Measurements from ENCODE around the gene TMPRSS3.
A peak's percentile ranks its signal among the peaks of the same experiment; 100 is the strongest.

TMPRSS3 gene

DNA sequence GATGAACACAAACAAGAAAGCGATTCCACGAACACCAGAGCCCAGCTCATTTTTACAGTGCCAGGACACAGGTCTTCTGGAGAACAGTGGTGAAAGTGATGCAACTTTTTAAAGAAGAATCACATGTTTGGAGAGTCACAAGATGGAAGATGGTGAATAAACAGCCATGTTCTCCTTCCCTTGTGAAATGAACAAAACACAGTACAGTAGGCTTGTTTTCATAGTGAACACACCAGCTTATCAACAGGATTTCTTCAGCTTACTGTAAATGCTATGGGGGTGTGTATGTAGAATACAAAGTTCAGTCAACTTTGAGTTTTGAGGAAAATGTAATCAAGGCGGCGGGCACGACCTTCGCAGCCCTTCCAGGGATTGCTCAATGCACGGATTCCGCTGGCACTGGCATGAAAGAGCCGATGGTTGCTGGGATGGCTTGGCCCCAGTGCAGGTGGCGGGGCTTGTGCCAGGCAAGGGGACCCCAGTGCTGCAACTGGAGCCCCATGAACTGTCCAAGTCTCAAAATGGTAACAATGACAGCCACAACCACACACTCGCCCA is 9.7 kb downstream of the TMPRSS3 start:
- DNase-seq: no peak

DNA sequence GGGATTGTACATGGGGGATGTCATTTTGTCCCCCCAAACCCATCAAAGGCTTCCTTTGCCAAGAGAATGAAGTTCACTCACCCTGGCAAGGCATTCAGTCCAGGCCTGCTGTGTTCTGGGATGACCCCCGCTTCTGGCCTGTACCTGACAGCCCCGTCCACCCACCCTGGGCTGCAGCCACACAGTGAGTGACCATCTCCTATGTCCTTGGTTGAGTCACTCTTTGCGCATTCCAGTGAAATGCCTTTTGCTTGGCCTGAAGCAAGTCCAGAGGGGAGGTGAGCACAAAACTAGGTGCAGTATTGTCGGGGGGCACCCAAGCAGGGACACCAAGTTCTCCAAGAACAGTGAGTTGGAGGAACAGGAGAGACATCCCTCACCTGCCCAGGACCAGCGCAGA is 10.2 kb downstream of the TMPRSS3 start:
- DNase-seq: no peak

DNA sequence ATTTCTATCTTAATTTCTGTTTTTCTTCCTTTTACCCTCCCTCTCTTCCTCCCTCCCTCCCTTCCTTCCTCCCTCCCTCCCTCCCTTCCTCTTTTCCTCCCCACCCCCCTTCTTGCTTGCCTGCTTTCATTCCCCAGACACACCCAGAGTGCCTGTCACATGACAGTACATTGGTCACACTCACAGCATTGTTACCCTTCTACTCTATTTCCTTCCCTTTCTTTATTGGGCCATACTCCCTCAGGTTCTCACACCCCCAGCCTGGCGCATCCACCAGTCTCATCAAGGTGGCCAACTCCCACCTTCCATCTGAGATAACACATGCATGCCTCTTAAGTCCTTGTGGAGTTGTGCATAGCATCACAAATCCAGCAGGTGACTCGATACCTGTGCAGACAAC is 10.9 kb downstream of the TMPRSS3 start:
- no peak for DNase-seq

DNA sequence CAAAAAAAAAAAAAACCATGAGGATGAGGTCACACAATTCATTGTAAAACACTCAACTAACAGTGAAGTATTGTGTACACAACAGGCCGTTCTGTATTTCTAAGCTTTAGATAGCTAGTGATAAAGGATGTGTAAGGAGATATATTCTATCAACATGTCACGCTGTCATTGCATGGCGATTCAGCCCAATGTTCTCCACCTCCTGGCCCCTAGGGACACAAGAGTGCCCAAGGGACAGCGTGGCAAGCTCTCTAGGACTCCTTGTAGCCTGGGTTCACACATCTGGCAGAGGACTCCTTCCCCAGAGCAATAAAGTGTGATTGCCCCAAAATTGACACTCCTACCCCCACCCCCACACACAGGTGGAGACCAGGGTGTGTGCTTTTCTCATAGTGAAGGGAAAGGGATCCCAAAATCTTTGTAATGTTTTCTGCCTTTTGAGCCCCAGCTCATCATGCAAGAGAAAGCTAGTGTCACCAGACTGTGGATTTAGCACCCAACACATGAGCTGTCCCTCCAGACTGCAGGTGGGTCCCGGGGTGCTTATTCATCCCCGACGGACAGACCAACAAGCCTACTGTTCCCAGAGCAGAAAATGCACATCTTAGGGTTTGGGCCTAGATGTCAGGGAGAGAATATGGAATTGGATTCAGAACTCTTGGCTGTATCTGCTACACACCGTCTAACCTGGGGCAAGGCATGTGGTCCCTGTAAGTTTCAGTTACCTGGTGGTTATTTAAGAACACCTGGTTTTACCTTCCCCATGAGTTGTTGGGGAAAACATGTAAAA is 11.5 kb downstream of the TMPRSS3 start:
- no peak for DNase-seq

DNA sequence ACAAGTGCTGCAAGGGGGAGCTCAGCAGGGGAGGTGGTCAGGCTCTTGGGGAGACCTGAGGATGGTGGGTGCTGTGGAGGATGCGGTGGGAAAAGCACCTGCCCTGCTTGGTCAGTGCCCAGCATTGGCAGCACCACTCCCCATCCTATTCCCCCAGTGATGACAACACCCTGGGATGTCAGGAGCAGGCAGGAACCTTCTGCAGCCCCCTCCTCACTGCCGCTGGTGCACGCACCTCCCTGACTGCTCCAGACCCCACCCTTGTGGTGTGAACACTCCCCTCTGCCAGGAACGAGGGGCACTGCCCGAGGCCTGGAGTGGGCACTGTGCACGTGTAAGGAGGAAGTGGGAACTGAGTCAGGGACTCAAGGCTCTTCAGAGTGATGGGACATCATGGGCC is 12.5 kb downstream of the TMPRSS3 start:
- DNase-seq: no peak

DNA sequence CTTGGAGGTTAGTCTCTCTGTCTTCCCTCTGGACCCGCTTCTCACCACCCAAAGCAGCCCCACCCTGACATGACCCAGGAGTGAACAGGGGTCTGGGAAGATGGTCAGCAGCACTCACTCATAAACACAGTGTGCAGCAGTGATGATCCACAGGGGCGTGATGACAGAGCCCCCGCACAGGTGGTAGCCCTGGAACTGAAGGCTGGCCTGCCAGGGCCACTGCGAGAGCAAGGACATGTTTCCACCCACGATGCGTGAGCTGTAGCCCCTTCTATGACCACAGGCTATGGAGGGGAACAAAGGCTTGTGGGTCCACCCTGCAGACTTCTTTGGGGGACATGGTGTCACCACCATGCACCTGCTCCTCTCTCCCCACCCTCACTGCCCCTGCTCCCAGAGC is 12.9 kb downstream of the TMPRSS3 start:
- DNase-seq: no peak

DNA sequence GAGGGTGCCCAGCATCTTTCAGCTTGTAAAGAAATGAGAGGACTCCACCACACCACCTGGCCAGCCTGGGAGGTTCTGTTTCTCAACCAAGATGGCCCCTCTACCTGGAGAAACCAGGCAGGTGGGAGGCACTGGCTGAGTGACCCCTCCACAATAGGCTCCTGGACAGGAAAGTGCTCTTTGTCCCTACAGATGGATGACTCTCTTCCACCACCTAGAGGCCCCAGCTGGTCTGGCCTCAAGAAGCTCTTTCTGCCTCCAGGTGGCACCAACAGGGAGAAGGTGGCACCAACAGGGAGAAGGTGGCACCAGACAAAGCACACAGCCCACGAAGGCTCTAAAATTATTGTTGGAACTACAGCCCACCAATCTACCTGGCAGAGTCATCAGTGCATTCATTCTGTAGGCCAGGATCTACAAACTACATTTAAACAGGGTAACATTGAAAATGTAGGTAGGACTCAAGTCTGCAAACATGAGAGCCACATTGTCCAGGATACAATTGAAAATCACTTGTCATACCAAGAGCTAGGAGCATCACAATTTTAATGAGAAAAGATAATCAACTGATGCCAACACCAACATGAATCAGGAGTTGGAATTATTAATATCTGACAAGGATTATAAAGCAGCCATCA is 14.4 kb downstream of the TMPRSS3 start:
- DNase-seq: no peak

DNA sequence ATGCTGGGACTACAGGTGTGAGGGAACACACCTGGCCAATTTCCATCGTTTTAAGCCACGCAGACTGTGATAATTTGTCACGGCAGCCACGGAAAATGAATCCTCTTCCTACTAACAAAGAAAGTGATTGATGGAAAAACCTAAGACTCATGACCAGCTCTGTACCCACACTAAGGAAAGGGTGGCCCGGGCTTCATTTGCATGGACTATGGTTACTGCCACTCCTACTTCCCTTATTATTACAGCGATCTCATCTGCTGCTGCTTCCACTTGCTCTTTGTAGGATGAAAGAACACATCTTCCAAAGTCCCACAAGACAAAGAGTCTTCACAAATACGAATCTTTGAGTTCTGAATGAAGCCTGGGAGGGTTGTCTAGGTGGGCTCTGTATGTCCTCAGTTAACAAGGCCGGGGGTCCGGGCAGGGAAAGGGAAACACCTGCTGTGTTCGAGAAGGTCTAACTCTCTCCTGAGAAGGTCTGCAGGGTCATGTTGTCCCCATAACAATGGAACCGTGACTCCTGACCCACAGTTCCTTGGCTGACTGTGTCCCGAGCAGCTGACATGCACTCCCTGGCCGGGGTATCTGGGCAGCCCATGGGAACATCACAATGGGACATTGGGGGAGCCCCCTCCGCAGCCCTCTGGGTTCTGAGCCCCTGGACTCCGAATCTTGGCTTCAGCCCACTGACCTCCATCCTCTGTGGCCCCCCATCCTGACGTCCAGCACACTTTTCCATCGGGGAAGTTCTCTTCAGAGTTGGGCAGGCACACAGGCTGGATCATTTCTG is 16.2 kb downstream of the TMPRSS3 start:
- DNase-seq: no peak

DNA sequence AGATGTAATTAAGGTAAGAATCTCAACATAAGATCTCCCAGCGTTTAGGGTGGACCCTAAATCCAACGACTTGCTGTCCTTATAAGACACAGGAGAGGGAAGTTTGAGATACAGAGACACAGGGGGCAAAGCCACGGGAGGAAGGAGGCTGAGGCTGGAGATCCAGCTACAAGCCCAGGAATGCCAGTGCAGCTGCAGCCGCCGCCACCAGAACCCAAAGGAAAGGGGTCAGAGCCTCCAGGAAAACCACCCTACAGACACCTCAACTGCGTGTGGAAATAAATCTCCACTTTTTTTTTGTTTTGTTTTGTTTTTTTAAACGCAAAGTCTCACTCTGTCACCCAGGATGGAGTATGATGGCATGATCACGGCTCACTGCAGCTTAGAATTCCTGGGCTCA is 17.4 kb downstream of the TMPRSS3 start:
- no peak for DNase-seq

DNA sequence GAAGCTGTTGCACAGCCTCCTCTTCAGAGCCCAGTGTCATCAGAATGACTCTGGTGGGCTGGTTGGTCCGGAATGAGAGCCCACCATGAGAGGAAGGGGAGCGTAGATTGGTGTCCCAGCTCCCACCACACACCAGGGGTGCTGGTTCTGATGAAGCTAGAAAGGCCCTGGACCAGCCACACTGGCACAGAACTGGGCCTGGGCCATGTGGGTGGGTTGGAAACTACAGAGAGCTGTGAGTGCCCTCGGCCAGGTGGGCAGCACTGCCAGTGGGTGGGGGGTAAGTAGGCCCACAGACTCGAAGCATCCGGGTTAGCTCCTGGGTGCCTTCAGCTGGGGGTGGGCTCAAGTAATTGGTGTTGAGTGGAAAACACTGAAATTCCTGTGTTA is 17.9 kb downstream of the TMPRSS3 start:
- DNase-seq: no peak

DNA sequence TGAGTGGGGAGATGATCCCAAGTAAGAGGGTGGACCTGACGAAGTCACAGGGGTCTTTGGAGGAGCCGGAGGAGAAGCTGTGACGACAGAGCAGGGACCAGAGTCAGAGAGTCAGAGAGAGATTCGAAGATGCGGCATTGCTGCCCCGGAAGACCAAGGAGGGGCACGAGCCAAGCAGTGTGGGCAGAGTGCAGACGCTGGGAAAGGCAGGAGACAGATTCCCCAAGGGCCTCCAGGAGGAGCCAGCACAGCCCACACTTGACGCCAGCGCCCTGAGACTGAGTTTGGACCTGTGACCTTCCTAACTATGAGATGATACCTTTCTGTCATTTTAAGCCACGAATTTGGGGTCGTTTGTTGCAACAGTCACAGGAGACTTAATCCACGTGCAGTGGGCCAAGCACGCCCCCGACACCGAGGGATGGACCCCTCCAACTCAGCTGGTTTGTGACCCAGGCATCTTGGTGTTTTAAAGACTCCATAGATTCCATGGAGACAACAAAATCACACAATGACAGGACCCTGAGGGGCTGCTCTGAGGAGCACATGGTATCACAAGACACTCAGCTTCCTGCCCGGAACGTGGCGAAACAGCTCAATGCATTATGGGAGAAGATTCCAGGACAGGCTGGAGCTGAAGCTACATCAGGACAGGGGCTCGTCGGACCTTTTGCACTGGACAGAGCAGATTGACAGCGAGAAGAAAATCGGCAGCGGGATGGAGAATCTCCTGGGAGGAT is 18.5 kb downstream of the TMPRSS3 start:
- DNase-seq: no peak

DNA sequence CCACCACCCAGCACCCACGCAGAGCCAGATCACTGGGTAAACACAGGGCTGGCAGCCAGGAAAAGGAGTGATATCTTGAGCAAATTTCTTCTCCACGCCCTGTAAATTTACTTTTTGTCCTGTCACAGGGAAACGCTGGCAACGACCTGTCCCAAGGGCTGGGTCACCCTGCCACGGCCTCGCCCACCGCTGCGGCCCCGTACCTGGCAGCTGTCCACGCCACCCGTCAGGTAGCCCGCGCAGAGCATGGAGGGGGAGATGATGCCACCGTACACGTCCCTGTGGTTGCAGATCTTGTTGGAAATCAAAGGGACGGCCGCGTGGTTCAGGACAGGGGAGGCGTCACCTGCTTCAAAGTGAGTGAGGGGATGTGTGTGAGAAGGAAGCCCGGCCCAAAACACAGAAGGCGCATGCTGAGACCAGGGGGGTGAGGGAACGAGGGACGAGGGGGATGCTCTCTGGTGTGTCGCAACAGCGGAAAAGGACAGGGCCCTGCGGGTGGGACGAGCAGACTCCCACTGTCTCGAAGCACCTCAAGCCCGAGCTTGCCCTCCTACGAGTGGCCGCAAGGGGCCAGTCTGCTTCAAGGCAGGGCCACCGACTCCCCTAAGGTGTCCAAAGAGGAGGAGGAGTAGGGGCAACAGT is 19.4 kb downstream of the TMPRSS3 start:
- no peak for DNase-seq

DNA sequence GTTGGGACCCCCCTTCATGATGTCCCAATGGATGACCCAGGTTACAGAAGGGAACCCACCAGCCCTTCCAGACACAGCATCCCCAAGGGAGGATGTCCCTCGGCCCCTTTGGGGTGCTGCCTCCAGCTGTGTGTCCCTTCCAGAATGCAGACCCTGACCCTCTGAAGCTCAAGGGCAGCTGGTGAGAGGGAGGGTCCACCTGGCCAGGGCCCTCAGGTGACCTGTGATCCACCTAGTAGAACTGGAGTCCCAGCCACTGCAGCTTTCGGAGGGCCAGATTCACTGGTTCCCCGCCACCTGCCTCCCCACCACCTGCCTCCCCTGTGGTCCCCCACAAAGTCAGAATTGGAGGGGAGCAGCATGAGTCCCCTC is 19.9 kb downstream of the TMPRSS3 start:
- no peak for DNase-seq

DNA sequence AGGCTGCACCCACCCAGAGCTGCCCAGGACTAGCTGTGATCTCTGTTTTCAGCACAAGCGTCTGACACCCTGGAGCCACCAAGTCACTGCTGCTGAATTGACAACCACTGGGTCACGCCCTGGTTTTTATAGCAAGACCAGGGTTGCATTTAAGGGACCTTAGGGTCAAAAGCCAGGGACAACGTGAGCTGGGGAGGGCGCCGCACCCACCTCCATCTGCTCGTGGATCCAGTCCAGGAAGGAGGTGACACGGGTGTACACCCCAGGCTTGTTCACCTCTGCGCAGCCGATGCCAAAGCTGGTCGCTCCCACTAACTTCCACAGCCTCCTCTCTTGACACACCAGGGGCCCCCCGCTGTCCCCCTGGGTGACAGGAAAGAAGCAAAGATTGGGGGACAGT is 20.3 kb downstream of the TMPRSS3 start:
- DNase-seq: no peak

DNA sequence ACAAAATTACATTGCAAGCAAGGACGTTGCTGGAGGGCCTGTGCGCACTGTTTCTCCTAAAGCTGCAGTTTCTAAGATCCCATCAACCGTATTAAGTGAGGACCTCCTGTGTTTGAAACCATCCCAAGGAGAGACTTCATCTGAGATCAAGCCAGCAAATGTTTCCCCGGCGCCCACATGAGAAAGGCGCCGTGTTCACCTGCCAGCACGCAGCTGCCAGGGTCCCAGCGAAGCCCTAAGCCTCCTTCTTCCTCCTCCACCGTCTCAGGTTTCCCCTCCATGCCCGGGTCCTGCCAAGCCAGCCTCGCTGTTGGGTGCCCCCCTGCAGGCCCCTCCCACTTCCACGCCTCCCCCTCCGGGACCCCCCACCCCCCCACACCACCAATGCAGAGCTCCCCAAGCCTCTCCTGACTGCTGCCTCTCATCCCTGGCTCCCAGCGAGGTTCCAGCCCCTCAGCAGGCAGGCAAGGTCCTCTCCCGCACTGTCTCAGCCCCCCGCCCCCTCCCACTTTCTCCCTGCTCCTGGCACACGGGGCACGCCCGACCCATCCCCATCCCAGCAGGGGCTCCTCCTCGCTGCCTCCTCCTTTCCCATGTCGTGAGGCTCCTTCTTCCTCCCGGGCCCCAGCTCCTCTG is 20.9 kb downstream of the TMPRSS3 start:
- peak; percentile 44 for DNase-seq

DNA sequence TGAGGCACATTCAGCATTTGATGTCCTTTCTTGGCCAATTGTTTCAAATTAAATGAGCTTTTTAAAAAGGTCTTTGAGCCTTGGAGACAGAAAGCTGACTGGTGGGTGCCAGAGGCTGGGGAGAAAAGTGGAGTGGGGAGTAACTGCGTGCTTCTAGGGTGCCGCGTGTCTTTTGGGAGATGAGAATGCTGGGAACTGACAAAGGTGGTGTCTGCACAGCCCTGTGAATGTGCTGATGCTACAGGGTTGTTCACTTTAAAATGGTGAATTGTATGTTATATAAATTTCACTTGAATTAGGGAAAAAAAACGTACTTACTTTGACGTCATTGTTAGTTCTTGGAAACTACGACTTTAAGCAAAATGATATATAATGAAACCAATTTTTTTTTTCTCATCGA is 21.4 kb downstream of the TMPRSS3 start:
- no peak for DNase-seq

DNA sequence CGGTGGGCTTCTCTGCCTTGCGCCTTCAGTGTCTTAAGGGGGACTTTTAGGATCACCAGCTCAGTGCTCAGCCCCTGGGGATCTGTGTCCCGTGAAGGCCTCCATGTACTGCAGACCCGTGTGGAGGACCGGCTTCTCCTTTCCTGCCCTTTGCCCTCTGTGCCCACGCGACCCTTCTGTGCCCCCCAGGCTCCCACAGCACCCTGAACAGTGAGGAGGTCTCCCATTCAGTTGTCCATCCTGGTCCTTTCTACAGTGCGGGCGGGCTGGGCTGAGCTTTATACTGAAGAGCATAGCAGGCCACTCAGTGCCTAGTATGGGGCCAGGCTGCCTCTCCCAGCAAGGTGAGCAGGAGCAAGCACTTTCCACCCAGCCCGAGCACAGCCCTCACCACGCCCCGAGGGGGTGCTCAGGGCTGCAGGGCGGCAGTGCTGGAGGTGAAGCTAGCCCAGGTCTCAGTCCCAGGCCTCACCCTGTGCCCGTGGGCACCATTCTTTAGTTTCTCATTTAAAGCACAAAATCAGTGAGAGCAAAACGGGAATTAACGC is 21.9 kb downstream of the TMPRSS3 start:
- DNase-seq: no peak

DNA sequence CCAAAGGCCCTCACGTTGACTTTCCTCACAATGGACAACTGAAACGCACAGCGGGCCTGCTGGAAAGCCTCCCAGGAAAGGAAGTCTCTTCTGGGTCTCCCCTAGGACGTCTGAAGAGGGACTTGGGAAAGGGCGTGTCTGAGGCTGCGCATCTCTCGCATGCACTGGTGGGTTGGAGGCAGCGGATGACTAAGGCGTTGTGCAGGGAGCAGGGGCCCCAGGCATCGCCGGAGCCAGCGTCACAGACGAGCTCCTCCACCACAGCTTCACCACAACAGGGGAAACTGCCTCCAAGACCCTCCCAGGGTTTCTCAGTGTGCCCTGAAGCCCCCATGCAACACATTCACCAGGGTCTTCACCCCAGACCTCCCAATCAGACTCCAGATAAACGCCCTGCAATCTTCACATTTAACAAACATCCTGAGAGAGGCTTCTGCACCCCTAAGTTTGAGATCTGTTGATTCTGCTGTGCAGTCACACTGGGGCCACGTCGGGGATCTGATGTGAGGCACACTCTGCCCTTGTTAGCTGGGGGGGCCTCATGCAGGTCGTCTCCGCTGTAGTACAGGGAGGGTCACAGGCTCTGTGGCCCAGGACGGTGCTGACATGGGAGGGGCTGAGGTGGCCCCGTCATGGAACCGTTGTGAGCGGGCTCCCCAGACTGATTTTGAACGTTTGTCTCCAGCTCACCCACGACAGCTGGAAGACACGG is 22.5 kb downstream of the TMPRSS3 start:
- no peak for DNase-seq

DNA sequence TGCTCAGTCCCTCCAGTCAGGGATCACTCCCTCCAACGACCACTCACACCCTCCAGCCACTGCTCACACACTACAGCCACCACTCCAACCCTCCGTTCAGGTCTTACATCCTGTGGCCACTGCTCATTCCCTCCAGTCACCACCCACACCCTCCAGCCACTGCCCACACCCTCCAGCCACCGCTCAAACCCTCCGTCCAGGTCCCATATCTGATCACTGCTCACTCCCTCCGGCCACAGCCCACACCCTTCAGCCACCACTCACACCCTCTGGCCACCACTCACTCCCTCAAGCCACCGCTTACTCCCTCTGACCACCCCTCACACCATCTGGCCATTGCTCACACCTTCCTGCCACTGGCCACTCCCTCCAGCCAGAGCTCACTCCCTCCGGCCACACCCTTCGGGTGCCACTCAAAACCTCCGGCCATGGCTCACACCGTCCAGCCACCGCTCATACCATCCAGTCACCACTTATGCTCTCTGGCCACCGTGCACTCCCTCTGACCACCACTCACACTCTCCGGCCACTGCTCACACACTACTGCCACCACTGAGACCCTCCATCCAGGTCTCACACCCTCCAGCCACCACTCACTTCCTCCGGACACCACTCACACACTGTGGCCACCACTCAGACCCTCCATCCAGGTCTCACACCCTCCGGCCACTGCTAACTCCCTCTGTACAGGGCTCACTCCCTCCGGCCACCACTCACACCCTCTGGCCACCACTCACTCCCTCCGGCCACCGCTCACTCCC is 24.8 kb downstream of the TMPRSS3 start:
- no peak for DNase-seq

DNA sequence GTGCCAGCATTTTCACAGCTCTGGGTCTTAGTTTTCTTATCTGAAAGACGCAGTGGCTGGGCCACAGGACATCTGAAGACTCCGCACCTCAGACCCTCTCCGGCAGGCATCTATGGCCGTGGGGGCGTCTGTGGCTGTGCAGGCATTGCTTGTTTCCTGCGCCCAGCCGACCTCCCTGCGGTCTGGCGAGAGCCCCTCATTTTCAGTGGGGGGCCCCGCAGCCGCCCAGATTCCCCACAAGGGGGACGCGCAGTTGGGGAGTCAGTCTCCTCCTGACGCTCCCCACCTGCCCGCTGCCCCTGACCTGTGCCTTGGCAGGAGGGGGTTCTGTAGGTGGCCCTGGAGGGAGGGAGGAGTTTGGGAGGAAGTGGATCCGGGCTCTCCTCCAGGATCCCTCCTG is 26.0 kb downstream of the TMPRSS3 start:
- no peak for DNase-seq
